Esophagus squamous epithelium (tissue), 4 donors: ENCODE measurements around the gene UBE2J1.

Source experiments
- POLR2A ChIP-seq, 4 donors: fragments of 450-650 bp; IDR thresholded peaks; one replicate each; pipeline ENCODE4 v1.6.1; 2017; ENCODE audit warnings: antibody characterized with exemption in 4 of 4, mild to moderate bottlenecking in 4 of 4, moderate library complexity in 3 of 4
- TF ChIP-seq, protein P1 (sequence below), 6 experiments: fragments of 450-650 bp in 4 of 6; fragments of 200-600 bp in 2 of 6; sonication (generic) in 2 of 6; IDR thresholded peaks; one replicate each; pipeline ENCODE4 v1.5.1; 2016 to 2019; ENCODE audit warnings: antibody characterized with exemption in 6 of 6, mild to moderate bottlenecking in 4 of 6, moderate library complexity in 4 of 6

DNA sequence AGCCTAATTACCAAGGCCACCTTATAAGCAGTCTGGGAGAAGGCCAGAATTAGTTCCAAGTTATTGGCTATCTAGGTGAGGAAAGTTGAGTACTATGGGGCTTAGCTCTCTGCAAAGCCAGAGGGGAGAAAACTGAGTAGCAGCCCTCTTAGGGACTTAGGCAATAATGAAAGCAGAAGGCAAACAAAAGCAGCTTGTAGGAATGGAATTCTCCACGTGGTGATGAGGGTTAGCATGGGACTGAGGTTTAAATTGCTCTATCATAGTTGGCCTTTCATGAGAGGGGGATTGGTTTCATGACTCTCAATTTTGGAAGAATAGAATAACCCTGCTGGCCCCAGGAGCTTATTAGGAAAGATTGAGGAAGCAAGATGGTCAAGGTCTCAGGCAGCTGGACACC, 7.0 kb upstream of the UBE2J1 start:
- TF ChIP-seq, protein P1, sequence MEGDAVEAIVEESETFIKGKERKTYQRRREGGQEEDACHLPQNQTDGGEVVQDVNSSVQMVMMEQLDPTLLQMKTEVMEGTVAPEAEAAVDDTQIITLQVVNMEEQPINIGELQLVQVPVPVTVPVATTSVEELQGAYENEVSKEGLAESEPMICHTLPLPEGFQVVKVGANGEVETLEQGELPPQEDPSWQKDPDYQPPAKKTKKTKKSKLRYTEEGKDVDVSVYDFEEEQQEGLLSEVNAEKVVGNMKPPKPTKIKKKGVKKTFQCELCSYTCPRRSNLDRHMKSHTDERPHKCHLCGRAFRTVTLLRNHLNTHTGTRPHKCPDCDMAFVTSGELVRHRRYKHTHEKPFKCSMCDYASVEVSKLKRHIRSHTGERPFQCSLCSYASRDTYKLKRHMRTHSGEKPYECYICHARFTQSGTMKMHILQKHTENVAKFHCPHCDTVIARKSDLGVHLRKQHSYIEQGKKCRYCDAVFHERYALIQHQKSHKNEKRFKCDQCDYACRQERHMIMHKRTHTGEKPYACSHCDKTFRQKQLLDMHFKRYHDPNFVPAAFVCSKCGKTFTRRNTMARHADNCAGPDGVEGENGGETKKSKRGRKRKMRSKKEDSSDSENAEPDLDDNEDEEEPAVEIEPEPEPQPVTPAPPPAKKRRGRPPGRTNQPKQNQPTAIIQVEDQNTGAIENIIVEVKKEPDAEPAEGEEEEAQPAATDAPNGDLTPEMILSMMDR (IDR thresholded peaks at IDR 0.05), result no peak
- no peak for TF ChIP-seq POLR2A (IDR thresholded peaks at IDR 0.05)
